Coronary artery (tissue), 2 donors: ENCODE measurements around the gene CAMSAP1.

Source experiments
- DNase-seq: peaks from one replicate; pipeline ENCODE4 v3.0.0-alpha.2; 2017; ENCODE audit warnings: low spot score
- H3K27ac ChIP-seq, 2 donors: fragments of 200-600 bp; sonication (generic); one replicate each; pipeline ENCODE4 v1.5.1; 2016 to 2019
- H3K4me3 ChIP-seq: fragments of 200-600 bp; sonication (generic); 2 replicates; pipeline ENCODE4 v1.5.1; 2016; ENCODE audit warnings: mild to moderate bottlenecking, moderate library complexity
- TF ChIP-seq, protein P1 (sequence below): fragments of 200-600 bp; sonication (generic); IDR thresholded peaks from one replicate; pipeline ENCODE4 v1.5.1; 2019; ENCODE audit warnings: antibody characterized with exemption

The CAMSAP1 gene

DNA sequence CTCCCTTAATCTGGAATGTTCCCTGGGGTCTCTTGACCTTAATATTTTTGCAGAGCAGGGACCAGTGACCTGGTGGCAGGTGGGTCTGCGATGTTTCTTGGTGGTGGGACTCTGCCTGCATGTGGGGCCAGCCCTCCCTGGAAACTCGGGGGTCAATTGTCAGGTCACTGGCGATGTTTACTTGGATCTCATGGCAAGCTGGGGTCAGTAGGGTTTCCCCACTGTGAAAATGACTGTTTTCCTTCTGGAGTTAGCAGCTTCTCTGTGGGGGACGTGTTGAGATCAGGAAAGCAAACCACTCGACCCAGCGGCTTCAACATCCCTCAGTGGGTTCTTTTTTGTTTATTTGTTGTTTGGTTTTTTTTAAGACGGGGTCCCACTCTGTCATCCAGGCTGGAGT lies 131.4 kb downstream of the CAMSAP1 start:
- DNase-seq: no peak
- TF ChIP-seq, protein P1, sequence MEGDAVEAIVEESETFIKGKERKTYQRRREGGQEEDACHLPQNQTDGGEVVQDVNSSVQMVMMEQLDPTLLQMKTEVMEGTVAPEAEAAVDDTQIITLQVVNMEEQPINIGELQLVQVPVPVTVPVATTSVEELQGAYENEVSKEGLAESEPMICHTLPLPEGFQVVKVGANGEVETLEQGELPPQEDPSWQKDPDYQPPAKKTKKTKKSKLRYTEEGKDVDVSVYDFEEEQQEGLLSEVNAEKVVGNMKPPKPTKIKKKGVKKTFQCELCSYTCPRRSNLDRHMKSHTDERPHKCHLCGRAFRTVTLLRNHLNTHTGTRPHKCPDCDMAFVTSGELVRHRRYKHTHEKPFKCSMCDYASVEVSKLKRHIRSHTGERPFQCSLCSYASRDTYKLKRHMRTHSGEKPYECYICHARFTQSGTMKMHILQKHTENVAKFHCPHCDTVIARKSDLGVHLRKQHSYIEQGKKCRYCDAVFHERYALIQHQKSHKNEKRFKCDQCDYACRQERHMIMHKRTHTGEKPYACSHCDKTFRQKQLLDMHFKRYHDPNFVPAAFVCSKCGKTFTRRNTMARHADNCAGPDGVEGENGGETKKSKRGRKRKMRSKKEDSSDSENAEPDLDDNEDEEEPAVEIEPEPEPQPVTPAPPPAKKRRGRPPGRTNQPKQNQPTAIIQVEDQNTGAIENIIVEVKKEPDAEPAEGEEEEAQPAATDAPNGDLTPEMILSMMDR: no peak
- H3K4me3 ChIP-seq: no peak overlapping the region
- no peak overlapping the region for H3K27ac ChIP-seq

DNA sequence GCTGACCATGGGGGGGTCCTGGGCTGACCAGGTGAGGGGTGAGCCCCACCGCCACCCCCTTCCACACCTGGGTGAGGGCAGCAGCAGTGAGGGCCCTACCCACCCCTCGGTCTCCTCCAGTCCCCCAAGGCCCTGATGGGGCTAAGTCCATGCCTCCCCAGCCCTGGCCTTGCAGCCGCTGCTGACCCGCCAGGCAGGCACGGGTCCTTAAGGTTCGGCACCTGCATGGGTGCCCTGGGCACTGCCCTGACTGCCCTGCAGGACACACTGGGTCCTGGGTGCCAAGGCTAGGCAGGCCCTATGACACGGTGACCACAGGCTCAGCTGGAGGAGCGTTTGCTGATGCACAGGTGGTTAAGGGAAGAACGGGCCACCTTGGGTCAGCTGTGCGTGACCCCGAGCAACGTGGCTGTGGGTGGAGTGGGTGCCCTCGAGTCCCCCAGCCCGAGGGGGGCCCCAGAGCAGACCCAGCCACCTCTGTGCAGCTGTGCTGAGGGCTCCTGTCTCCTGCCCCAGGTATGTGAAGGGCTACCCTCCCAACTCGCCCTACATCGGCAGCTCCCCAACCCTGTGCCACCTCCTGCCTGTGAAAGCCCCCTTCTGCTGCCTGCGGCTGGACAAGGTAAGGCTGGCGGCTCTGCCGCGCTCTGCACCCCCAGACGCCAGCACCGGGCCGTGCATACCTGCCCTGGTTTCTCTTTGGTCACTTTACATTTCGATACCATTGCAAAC lies 132.4 kb downstream of the CAMSAP1 start:
- Histone ChIP-seq H3K4me3 (no peak overlapping the region), H3K27ac (no peak overlapping the region)
- no peak for DNase-seq
- TF ChIP-seq, protein P1: no peak

DNA sequence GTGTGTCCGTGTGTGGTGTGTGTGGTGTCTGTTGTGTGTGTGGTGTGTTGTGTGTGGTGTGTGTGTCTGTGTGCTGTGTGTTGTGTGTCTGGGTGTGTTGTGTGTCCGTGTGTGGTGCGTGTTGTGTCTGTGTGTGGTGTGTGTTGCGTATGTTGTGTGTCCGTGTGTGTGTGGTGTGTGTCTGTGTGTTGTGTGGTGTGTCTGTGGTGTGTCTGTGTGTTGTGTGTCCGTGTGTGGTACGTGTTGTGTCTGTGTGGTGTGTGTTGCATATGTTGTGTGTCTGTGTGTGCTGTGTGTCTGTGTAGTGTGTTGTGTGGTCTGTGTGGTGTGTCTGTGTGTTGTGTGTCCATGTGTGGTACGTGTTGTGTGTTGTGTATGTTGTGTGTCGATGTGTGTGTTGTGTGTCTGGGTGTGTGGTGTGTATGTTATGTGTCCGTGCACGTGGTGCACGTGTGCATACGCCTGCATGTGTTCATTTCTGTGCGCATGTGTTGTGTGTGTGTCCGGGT lies 133.1 kb downstream of the CAMSAP1 start:
- Histone ChIP-seq H3K4me3 (no peak overlapping the region), H3K27ac (no peak overlapping the region)
- TF ChIP-seq, protein P1: no peak
- no peak for DNase-seq

GRCh38 chr9:135773530-135774238 lies 133.7 kb downstream of the CAMSAP1 start:
- DNase-seq: no peak
- H3K27ac ChIP-seq: no peak overlapping the region
- no peak overlapping the region for H3K4me3 ChIP-seq
- TF ChIP-seq, protein P1: no peak

GRCh38 chr9:135772702-135773493 lies 134.4 kb downstream of the CAMSAP1 start:
- DNase-seq: no peak
- TF ChIP-seq, protein P1: no peak
- Histone ChIP-seq H3K4me3 (no peak overlapping the region), H3K27ac (no peak overlapping the region)

- TF ChIP-seq, protein P1: no peak
- no peak overlapping the region for H3K4me3 ChIP-seq
- DNase-seq: no peak
- no peak overlapping the region for H3K27ac ChIP-seq
Measured at GRCh38 chr9:135772056-135772646, 135.2 kb downstream of the CAMSAP1 start.
